LNCAP (cell line): ENCODE measurements around the gene PLA1A.

ENCODE experiments used
- CTCF ChIP-seq: fragments of 450-650 bp; IDR thresholded peaks from 2 replicates; pipeline ENCODE4 v1.5.1; 2017; ENCODE audit warnings: mild to moderate bottlenecking

The PLA1A gene

GRCh38 chr3:119644481-119644880, 46.8 kb downstream of the PLA1A start:
- TF ChIP-seq CTCF, result no peak

GRCh38 chr3:119645813-119646212, 48.1 kb downstream of the PLA1A start:
- no peak for TF ChIP-seq CTCF

- no peak for TF ChIP-seq CTCF
These were observed 49.5 kb downstream of the PLA1A start for GRCh38 chr3:119647171-119647570.

GRCh38 chr3:119647843-119648575, 50.3 kb downstream of the PLA1A start:
- no peak for TF ChIP-seq CTCF

GRCh38 chr3:119649761-119650160, 52.1 kb downstream of the PLA1A start:
- TF ChIP-seq CTCF, result no peak

GRCh38 chr3:119652306-119653033, 54.8 kb downstream of the PLA1A start:
- no peak for TF ChIP-seq CTCF

- no peak for TF ChIP-seq CTCF
These were observed 56.2 kb downstream of the PLA1A start for GRCh38 chr3:119653876-119654275.
